OCI-LY7 (cell line): ENCODE measurements around the gene CHST11.

ENCODE experiments used
- EZH2phosphoT487 ChIP-seq: fragments of 200-600 bp; sonication (generic); IDR thresholded peaks from 2 replicates; pipeline ENCODE4 v1.6.1; 2018; ENCODE audit warnings: low read depth, borderline replicate concordance, mild to moderate bottlenecking, mixed run types, antibody characterized with exemption, low read length, moderate library complexity, mixed read lengths
- TF ChIP-seq, protein P1 (sequence below): fragments of 200-600 bp; sonication (generic); conservative IDR thresholded peaks from 2 replicates; pipeline ENCODE4 v1.5.1; 2014; ENCODE audit warnings: mild to moderate bottlenecking, antibody characterized with exemption, low read length, moderate library complexity, mixed read lengths

DNA sequence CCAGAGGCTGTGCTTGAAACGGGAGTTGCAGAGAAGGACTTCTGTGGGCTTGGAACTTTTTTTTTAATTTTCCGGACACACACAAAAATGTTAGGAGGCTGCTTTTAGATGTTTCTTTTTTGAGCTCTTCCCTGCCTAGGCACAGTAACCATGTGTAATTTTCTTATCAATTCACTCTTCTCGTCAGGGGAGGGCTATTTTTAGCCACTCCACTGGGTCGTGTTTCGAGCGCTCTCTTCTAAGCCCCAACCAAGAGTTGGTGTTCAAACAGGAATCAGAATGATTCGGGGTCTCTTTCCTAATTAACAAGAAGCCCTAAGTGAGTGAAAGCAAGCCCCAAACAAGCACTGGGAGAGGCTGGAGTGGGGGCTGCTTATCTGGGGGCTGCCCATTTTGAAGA is 162.6 kb downstream of the CHST11 start:
- TF ChIP-seq, protein P1, sequence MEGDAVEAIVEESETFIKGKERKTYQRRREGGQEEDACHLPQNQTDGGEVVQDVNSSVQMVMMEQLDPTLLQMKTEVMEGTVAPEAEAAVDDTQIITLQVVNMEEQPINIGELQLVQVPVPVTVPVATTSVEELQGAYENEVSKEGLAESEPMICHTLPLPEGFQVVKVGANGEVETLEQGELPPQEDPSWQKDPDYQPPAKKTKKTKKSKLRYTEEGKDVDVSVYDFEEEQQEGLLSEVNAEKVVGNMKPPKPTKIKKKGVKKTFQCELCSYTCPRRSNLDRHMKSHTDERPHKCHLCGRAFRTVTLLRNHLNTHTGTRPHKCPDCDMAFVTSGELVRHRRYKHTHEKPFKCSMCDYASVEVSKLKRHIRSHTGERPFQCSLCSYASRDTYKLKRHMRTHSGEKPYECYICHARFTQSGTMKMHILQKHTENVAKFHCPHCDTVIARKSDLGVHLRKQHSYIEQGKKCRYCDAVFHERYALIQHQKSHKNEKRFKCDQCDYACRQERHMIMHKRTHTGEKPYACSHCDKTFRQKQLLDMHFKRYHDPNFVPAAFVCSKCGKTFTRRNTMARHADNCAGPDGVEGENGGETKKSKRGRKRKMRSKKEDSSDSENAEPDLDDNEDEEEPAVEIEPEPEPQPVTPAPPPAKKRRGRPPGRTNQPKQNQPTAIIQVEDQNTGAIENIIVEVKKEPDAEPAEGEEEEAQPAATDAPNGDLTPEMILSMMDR, result no peak
- no peak for TF ChIP-seq EZH2phosphoT487
